ENCODE measurements around the gene SH2B3. TPM values are rescaled to one million over a fixed set of nuclear protein-coding genes. Genes with fewer than 3 reads are reported as not detected.
"Not testable (repeated sequence)": the region's sequence is repeated elsewhere in the genome, so short reads cannot be mapped to it uniquely, and the experiment has no call there.

SH2B3 gene
- total RNA-seq, 1 donor from 2014 or later: 47.1 TPM

DNA sequence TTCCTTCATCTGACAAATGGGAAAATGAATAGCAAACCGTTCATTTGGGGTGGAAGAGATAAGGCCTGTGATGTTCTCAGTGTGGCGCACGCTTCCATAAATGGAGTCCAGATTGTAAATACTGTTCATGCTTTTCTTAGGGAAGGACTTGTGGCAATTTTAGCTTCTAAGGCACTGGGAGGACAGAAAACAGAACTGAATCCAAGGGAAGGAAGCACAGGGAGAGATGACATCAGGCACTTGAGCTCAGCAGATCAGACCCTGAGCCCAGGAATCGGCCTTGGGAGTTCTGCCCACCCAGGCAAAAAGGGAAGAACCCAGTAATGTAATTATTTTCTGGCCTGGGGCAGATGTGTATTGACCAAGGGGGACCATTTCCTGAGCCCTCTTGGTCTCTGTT is 7.2 kb upstream of the SH2B3 start:
- peaks cover 17% of the 10 kb centered on the region for H3K4me1 ChIP-seq
- intact Hi-C loops (cut with DNase I): no loop called here
- H3K27ac ChIP-seq: peak overlapping the region; percentile 1
- H3K36me3 ChIP-seq: no peaks in the 10 kb centered on the region
- ATAC-seq (peak; percentile 29), DNase-seq (no peak)
- no peaks in the 10 kb centered on the region for H3K9me3 ChIP-seq
- no peak overlapping the region for H3K4me3 ChIP-seq
- H3K27me3 ChIP-seq: no peaks in the 10 kb centered on the region
- TF ChIP-seq, protein P1, sequence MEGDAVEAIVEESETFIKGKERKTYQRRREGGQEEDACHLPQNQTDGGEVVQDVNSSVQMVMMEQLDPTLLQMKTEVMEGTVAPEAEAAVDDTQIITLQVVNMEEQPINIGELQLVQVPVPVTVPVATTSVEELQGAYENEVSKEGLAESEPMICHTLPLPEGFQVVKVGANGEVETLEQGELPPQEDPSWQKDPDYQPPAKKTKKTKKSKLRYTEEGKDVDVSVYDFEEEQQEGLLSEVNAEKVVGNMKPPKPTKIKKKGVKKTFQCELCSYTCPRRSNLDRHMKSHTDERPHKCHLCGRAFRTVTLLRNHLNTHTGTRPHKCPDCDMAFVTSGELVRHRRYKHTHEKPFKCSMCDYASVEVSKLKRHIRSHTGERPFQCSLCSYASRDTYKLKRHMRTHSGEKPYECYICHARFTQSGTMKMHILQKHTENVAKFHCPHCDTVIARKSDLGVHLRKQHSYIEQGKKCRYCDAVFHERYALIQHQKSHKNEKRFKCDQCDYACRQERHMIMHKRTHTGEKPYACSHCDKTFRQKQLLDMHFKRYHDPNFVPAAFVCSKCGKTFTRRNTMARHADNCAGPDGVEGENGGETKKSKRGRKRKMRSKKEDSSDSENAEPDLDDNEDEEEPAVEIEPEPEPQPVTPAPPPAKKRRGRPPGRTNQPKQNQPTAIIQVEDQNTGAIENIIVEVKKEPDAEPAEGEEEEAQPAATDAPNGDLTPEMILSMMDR (IDR thresholded peaks at IDR 0.05): no peak

DNA sequence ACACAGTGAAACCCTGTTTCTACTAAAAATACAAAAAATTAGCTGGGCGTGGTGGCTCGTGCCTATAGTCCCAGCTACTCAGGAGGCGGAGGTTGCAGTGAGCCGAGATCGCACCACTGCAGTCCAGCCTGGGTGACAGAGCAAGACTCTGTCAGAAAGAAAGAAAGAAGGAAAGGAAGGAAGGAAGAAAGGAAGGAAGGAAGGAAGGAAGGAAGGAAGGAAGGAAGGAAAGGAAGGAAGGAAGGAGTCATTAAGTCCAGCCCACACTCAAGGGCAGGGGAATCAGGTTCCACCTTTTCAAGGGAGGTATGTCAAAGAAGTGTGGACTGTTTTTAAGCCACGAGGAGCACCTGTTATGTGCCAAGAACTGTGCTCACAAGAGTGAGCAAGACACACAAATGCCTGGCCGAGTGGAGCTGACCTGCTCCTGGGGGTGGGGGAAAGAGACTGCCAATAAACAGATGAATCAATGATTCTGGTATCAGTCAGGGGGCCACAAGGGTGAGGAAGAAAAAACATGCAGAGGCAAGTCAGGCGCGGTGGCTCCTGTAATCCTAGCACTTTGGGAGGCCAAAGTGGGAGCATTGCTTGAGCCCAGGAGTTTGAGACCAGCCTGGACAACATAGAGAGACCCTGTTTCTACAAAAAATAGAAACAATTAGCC is 5.8 kb upstream of the SH2B3 start:
- peaks cover 31% of the 10 kb centered on the region for H3K4me1 ChIP-seq
- H3K36me3 ChIP-seq, ATAC-seq, H3K9me3 ChIP-seq, H3K27ac ChIP-seq, H3K27me3 ChIP-seq, DNase-seq, H3K4me3 ChIP-seq: not testable (repeated sequence)
- intact Hi-C loops (cut with DNase I): loop anchor here (5.0 kb wide), 1 partner anchor 52 kb away; no protein-coding TSS in a partner anchor

DNA sequence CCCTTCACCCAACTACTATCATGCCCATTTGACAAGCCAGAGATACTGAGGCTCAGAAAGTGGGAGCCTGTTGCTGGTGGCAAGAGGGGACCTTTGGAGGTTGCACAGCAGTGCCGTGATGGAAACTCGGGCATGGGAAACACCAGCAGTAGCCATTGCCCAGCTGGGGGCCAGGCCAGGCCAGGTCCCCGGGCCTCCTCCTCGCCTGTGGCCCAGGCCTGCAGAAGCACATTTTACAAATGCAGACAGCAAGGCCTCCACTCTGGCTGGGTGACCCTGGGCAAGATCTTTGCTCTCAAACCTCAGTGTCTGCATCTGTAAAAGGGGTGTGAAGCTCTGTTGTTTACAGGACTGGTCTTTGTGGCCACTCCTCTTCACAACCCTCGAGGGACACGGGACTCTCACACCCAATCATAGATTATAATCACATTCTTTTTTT is 4.5 kb upstream of the SH2B3 start:
- intact Hi-C loops (cut with DNase I): loop anchor here (5.0 kb wide), 1 partner anchor 51 kb away; no protein-coding TSS in a partner anchor
- Histone ChIP-seq H3K9me3 (no peaks in the 10 kb centered on the region), H3K27me3 (no peaks in the 10 kb centered on the region), H3K4me1 (peaks cover 36% of the 10 kb centered on the region), H3K27ac (no peak overlapping the region), H3K4me3 (no peak overlapping the region), H3K36me3 (no peaks in the 10 kb centered on the region)
- no peak for ATAC-seq
- DNase-seq: no peak
- TF ChIP-seq, protein P1 (IDR thresholded peaks at IDR 0.05): no peak

DNA sequence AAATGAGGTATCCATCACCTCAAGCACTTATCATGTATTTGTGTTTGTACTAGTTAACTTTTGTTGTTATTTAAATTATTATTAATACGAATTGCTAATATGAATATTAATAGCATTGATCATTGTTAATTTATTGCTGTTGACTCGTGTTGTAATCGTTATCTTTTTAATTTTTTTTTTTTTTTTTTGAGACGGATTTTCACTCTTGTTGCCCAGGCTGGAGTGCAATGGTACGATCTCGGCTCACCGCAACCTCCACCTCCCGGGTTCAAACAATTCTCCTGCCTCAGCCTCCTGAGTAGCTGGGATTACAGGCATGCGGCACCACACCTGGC is 3.3 kb upstream of the SH2B3 start:
- peaks cover 34% of the 10 kb centered on the region for H3K4me1 ChIP-seq
- intact Hi-C loops (cut with DNase I): loop anchor here (5.0 kb wide), 1 partner anchor 50 kb away; no protein-coding TSS in a partner anchor
- not testable (repeated sequence) for ATAC-seq, H3K4me3 ChIP-seq, H3K9me3 ChIP-seq, H3K36me3 ChIP-seq, DNase-seq, H3K27me3 ChIP-seq
- H3K27ac ChIP-seq: peak overlapping the region; percentile 69

DNA sequence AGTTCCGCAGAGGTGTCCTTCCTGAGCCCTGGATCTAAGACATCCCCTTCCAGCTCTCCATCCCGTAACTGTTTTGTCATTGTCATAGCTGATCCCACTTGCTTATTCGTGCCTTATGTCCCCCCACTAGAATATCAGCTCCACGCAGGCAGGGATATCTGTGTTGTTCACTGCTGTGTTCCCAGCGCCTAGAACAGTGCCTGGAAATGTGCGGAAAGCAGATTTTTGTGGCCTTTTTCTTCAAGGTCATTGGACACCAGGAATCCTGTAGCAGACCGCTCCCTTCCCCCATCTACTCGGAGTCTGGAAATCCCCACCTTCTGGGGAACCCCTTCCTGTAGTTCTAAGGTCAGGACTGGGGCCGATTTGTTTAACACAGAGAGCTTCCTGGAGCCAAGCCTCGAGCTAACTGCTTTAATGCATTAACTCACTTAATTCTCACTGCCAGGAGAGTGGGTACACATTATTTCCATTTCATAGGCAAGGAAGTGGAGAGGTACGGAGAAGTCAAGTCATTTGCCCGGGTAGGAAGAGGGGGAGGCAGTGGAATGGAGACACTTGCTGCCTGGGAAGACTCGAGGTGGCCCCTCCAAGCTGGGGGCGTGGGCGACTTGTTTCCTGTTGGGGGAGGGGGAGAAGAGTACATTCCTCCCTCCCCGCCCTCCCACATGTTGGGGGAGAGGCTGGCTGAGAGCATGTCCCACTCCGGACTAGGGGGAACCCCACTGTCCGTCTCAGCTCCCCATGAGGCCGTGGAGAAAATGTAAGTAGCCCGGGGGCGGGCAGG is 1.2 kb upstream of the SH2B3 start:
- H3K36me3 ChIP-seq: no peaks in the 10 kb centered on the region
- peaks cover 49% of the 10 kb centered on the region for H3K4me1 ChIP-seq
- peak overlapping the region; percentile 84 for H3K27ac ChIP-seq
- H3K9me3 ChIP-seq: no peaks in the 10 kb centered on the region
- peak overlapping the region; percentile 88 for H3K4me3 ChIP-seq
- H3K27me3 ChIP-seq: no peaks in the 10 kb centered on the region
- intact Hi-C loops (cut with DNase I): loop anchor here (5.0 kb wide), 1 partner anchor 48 kb away; no protein-coding TSS in a partner anchor
- ATAC-seq (no peak), DNase-seq (no peak)
- TF ChIP-seq, protein P1 (IDR thresholded peaks at IDR 0.05): no peak

DNA sequence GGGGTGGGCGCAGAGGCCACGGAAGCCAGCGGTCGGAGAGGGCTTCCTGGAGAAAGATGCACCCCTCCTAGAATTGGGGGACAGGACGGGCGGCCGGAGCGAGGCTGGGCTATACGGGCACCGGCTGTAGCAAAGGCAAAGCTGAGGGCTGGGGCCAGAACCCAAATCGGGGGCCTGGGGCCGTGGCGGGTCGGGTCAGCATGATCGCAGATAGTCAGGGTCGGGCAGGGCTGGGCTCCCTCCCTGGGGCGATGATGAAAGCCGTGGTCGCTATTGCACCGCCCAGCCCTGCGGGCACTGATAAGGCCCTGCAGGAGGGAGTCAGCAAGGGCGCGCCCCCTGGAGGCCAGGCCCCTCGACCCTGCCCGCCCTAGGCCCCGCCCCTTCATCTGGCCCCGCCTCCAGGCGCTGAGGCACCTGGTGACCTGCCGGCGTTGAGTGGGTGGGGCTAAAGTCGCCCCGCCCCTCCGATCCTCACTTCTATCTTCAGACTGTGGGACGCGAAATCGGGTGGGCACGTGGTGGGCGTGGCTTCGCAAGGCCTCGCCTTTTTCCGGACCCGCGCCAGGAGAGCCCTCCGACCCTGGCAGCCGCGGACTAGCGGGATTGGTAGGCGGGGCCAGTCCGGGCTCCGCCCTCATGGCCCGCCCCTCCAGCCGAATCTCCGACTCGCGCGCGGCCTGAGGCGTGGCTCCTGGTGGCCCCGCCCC is 419 bp upstream of the SH2B3 start:
- H3K27me3 ChIP-seq: no peaks in the 10 kb centered on the region
- peak overlapping the region; percentile 88 for H3K4me3 ChIP-seq
- no peaks in the 10 kb centered on the region for H3K9me3 ChIP-seq
- intact Hi-C loops (cut with DNase I): no loop called here
- no peaks in the 10 kb centered on the region for H3K36me3 ChIP-seq
- peak; percentile 99 for DNase-seq
- peaks cover 56% of the 10 kb centered on the region for H3K4me1 ChIP-seq
- peak; percentile 90 for ATAC-seq
- H3K27ac ChIP-seq: peak overlapping the region; percentile 84
- TF ChIP-seq, protein P1 (IDR thresholded peaks at IDR 0.05): peak; percentile 63

All from upper lobe of right lung (tissue), 1 donor.